PC-3 (cell line): ENCODE measurements around the gene NFKB2. TPM values are rescaled to one million over a fixed set of nuclear protein-coding genes. Genes with fewer than 3 reads are reported as not detected.

Source experiments
- ATAC-seq: fragments of 200-7000 bp; cut with Tn5 transposase; 2 replicates; pipeline ENCODE4 v1.9.1; 2020; ENCODE audit warnings: mild to moderate bottlenecking, moderate library complexity
- BruUV-seq: library from RNA; stranded (reverse); fragments of 400-500 nt; replicated peaks from 2 replicates; lab custom pipeline; 2021; lab: Mats Ljungman, UMichigan
- CTCF ChIA-PET: fragments of 300-600 bp; sonication (Branson Sonifier 250); formaldehyde crosslinking; loops from one replicate; lab custom pipeline; 2022; ENCODE audit warnings: antibody characterized with exemption; lab: Charles Lee
- POLR2A ChIA-PET: fragments of 300-600 bp; sonication (Branson Sonifier 250); formaldehyde crosslinking; loops from one replicate; lab custom pipeline; 2022; ENCODE audit warnings: antibody characterized with exemption; ENCODE audit not compliant: unreplicated experiment; lab: Charles Lee
- DNase-seq: peaks from one replicate; pipeline ENCODE4 v3.0.0-alpha.2; 2015
- H2AFZ ChIP-seq: fragments of 300-600 bp; sonication (generic); 2 replicates; pipeline ENCODE4 v1.6.0; 2016; ENCODE audit warnings: antibody characterized with exemption, low read length
- H3F3A ChIP-seq: fragments of 300-600 bp; sonication (generic); one replicate; pipeline ENCODE4 v1.6.0; 2017; ENCODE audit warnings: antibody characterized with exemption, low read length, control low read depth, mild to moderate bottlenecking; ENCODE audit not compliant: unreplicated experiment
- H3K27ac ChIP-seq: fragments of 300-600 bp; sonication (generic); 2 replicates; pipeline ENCODE4 v1.5.1; 2016; ENCODE audit warnings: mild to moderate bottlenecking, low read length
- H3K27me3 ChIP-seq: fragments of 300-600 bp; sonication (generic); 2 replicates; pipeline ENCODE4 v1.6.1; 2016; ENCODE audit warnings: low read length, mixed read lengths
- H3K36me3 ChIP-seq: fragments of 300-600 bp; sonication (generic); 2 replicates; pipeline ENCODE4 v1.6.1; 2016; ENCODE audit warnings: low read depth, mixed run types, low read length, mixed read lengths
- H3K4me1 ChIP-seq: fragments of 300-600 bp; sonication (generic); 2 replicates; pipeline ENCODE4 v1.5.1; 2016; ENCODE audit warnings: low read length; ENCODE audit not compliant: insufficient read depth
- H3K4me2 ChIP-seq: fragments of 300-600 bp; sonication (generic); 2 replicates; pipeline ENCODE4 v1.6.0; 2016; ENCODE audit warnings: low read length
- H3K4me3 ChIP-seq: fragments of 300-600 bp; sonication (generic); 2 replicates; pipeline ENCODE4 v1.5.1; 2016; ENCODE audit warnings: mild to moderate bottlenecking, low read length, mixed read lengths
- H3K79me2 ChIP-seq: fragments of 300-600 bp; sonication (generic); 2 replicates; pipeline ENCODE4 v1.6.1; 2017; ENCODE audit warnings: low read length, mixed read lengths
- H3K9ac ChIP-seq: fragments of 300-600 bp; sonication (generic); 2 replicates; pipeline ENCODE4 v1.6.0; 2016; ENCODE audit warnings: mild to moderate bottlenecking, low read length
- H3K9me2 ChIP-seq: fragments of 300-600 bp; sonication (generic); replicated peaks from 2 replicates; pipeline ENCODE4 v1.6.1; 2016; ENCODE audit warnings: mixed run types, low read length, mixed read lengths
- H3K9me3 ChIP-seq: fragments of 300-600 bp; sonication (generic); 2 replicates; pipeline ENCODE4 v1.6.1; 2016; ENCODE audit warnings: low read length, mixed read lengths
- H4K20me1 ChIP-seq: fragments of 300-600 bp; sonication (generic); 2 replicates; pipeline ENCODE4 v1.6.1; 2016; ENCODE audit warnings: low read length, mixed read lengths
- CTCF ChIP-seq: fragments of 300-600 bp; sonication (generic); conservative IDR thresholded peaks from 2 replicates; pipeline ENCODE4 v1.5.1; 2017; ENCODE audit warnings: antibody characterized with exemption, low read depth, mild to moderate bottlenecking, low read length
- EZH2 ChIP-seq: fragments of 300-600 bp; sonication (generic); IDR thresholded peaks from one replicate; pipeline ENCODE4 v1.6.1; 2017; ENCODE audit warnings: antibody characterized with exemption, mild to moderate bottlenecking, low read length; ENCODE audit not compliant: unreplicated experiment
- EZH2phosphoT487 ChIP-seq: fragments of 300-600 bp; sonication (generic); IDR thresholded peaks from 2 replicates; pipeline ENCODE4 v1.6.1; 2018; ENCODE audit warnings: mild to moderate bottlenecking, antibody characterized with exemption, low read length, borderline replicate concordance
- intact Hi-C: fragments of 100-400 bp; cut with micrococcal nuclease; formaldehyde crosslinking; loops from 2 replicates; pipeline ENCODE4 v1.9.0; 2023
- total RNA-seq: library from RNA; depleted of rRNA; stranded (reverse); fragments of >200 nt; gene quantifications from 2 replicates; pipeline ENCODE4 v1.2.3, GENCODE V29; 2014

The NFKB2 gene
- total RNA-seq, 1 experiment from 2014 or later = 45.0 TPM

DNA sequence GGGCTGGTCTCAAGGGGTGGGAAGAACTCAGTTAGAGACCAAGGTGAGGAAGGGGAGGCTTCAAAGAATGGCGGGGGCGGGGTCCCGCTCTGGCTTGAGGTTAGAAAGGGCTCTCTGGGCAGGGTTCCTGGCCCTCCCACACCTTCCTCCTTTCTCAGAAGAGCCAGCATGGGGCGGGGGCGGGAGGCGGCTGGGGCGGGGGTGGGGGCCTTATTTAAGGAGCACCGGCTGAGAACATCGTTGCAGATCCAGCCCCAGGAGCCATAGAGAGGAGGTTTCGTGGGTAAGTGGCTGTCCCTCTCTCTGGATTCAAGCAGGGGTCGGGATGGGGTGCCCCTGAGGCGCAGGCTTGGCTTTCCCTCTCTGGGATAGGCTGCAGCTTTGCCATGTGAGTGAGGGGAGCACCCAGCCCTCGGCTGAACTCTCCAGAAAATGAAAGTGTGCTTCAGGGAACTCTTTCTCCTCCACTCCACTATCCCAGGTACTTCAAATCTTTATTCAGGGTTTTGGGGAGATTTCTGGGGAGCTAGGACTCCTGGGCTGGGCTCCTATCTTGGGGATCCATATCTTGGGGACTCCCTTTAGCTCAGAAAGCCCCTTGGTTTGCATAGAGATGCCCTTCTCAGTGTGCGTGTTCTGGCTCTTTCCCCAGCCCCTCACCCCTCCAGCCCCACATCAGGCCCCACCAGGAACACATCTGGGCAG lies 40.2 kb downstream of the NFKB2 start:
- CTCF ChIA-PET = no interaction called here
- no peak for TF ChIP-seq CTCF
- no peak for TF ChIP-seq EZH2phosphoT487
- no peak for TF ChIP-seq EZH2
- no peak overlapping the region for H3K4me2 ChIP-seq

DNA sequence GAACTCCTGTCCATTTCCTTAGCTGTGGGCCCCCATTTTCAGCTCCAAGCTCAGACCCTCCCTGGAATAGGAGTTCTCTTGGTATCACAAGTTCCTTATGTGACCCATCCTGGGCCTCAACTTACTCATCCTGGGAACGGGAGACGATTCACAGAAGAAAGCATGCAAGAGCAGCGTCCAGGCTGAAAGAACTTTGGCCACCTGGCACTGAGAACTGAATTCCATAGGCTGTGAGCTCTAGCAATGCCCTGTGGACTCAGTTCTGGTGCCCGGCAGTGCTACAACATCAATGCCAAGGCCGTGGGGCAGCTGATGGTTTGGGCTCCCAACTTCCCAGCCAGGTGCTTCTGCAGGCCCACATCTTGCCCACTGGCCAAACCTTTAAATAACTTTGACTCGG lies 40.8 kb downstream of the NFKB2 start:
- Histone ChIP-seq H3K4me1 (peaks cover 5% of the 10 kb centered on the region; the same call in 1 of the 2 replicates), H3K4me3 (no peak overlapping the region), H3K4me2 (no peak overlapping the region), H3K9ac (no peak overlapping the region), H3F3A (no peaks in the 10 kb centered on the region), H3K9me2 (no peaks in the 10 kb centered on the region), H4K20me1 (no peaks in the 10 kb centered on the region), H3K36me3 (no peaks in the 10 kb centered on the region), H3K27ac (no peak overlapping the region), H3K9me3 (no peaks in the 10 kb centered on the region), H3K79me2 (peaks cover 10% of the 10 kb centered on the region; the same call in 1 of the 2 replicates), H3K27me3 (no peaks in the 10 kb centered on the region), H2AFZ (no peak overlapping the region)
- no TSS peak for BruUV-seq
- intact Hi-C loops = no loop called here
- no peak for TF ChIP-seq EZH2
- no peak for TF ChIP-seq CTCF
- no peak for TF ChIP-seq EZH2phosphoT487
- ChIA-PET POLR2A (no interaction called here), CTCF (no interaction called here)
- DNase-seq (no peak), ATAC-seq (no peak)

More for the DNA sequence above, 40.2 kb downstream of the NFKB2 start:
- Histone ChIP-seq H3K4me1 (peaks cover 5% of the 10 kb centered on the region; the same call in 1 of the 2 replicates), H3K4me3 (no peak overlapping the region), H3K27ac (no peak overlapping the region), H3K9me2 (no peaks in the 10 kb centered on the region), H4K20me1 (no peaks in the 10 kb centered on the region), H3K36me3 (no peaks in the 10 kb centered on the region), H3K27me3 (no peaks in the 10 kb centered on the region), H3K9me3 (no peaks in the 10 kb centered on the region), H3F3A (no peaks in the 10 kb centered on the region), H3K79me2 (peaks cover 11% of the 10 kb centered on the region; the same call in 1 of the 2 replicates), H2AFZ (no peak overlapping the region), H3K9ac (no peak overlapping the region)
- intact Hi-C loops = no loop called here
- BruUV-seq = no TSS peak
- no peak for DNase-seq
- no peak for ATAC-seq
- POLR2A ChIA-PET = interaction anchor here (0.5 kb wide), 1 partner anchor 109 kb away, joined by 4 read pairs; no protein-coding TSS in a partner anchor

GRCh38 chr10:102437515-102437914 lies 42.0 kb downstream of the NFKB2 start:
- Histone ChIP-seq H3K9ac (no peak overlapping the region), H3K4me2 (no peak overlapping the region), H3K27me3 (no peaks in the 10 kb centered on the region), H3K9me3 (no peaks in the 10 kb centered on the region), H4K20me1 (no peaks in the 10 kb centered on the region), H3K9me2 (no peaks in the 10 kb centered on the region), H3K27ac (no peak overlapping the region), H3K36me3 (no peaks in the 10 kb centered on the region), H2AFZ (no peak overlapping the region), H3K4me3 (no peak overlapping the region), H3K79me2 (no peaks in the 10 kb centered on the region), H3K4me1 (no peaks in the 10 kb centered on the region), H3F3A (no peaks in the 10 kb centered on the region)
- DNase-seq = no peak
- intact Hi-C loops = no loop called here
- BruUV-seq = no TSS peak
- TF ChIP-seq EZH2phosphoT487 = no peak
- TF ChIP-seq CTCF = no peak
- TF ChIP-seq EZH2 = no peak
- POLR2A ChIA-PET = no interaction called here
- CTCF ChIA-PET = no interaction called here
- no peak for ATAC-seq
